Tibial nerve (tissue), 4 donors: Measurements from ENCODE around the gene VSNL1. TPM values are rescaled to one million over a fixed set of nuclear protein-coding genes. Genes with fewer than 3 reads are reported as not detected.

ENCODE experiments used
- DNase-seq, 2 donors: peaks; one replicate each; pipeline ENCODE4 v3.0.0-alpha.2; 2019; ENCODE audit warnings: low spot score in 2 of 2
- H3K27ac ChIP-seq, 4 donors: fragments of 200-600 bp; sonication (generic) in 3 of 4; one replicate each; pipeline ENCODE4 v1.5.1; 2017 to 2019; ENCODE audit warnings: mild to moderate bottlenecking in 1 of 4
- H3K27me3 ChIP-seq, 2 donors: fragments of 200-600 bp; sonication (generic) in 1 of 2; one replicate each; pipeline versions ENCODE4 v1.5.1 to v1.6.0; 2017 to 2019
- H3K36me3 ChIP-seq, 3 donors: fragments of 200-600 bp; sonication (generic); one replicate each; pipeline ENCODE4 v1.5.1; 2018 to 2019
- H3K4me1 ChIP-seq, 4 donors: fragments of 200-600 bp; sonication (generic) in 3 of 4; one replicate each; pipeline ENCODE4 v1.5.1; 2017 to 2019
- H3K4me3 ChIP-seq, 4 donors: fragments of 200-600 bp; sonication (generic) in 3 of 4; one replicate each; pipeline ENCODE4 v1.5.1; 2017 to 2019; ENCODE audit warnings: mild to moderate bottlenecking in 1 of 4, moderate library complexity in 1 of 4
- H3K9me3 ChIP-seq, 4 donors: fragments of 200-600 bp; sonication (generic) in 3 of 4; one replicate each; pipeline ENCODE4 v1.5.1; 2017 to 2019
- EP300 ChIP-seq, 2 donors: sonication (generic); formaldehyde crosslinking; IDR thresholded peaks; one replicate each; pipeline ENCODE4 v1.6.1; 2017; ENCODE audit warnings: antibody characterized with exemption in 2 of 2, mild to moderate bottlenecking in 1 of 2
- POLR2A ChIP-seq, 2 donors: fragments of 450-650 bp; IDR thresholded peaks; one replicate each; pipeline ENCODE4 v1.6.1; 2017; ENCODE audit warnings: antibody characterized with exemption in 2 of 2, mild to moderate bottlenecking in 2 of 2, moderate library complexity in 2 of 2
- WGBS, 2 donors: methylation state at CpG; one replicate each; pipeline ENCODE4 v1.1.5; 2018; 5-methylcytosine and 5-hydroxymethylcytosine counted together
- total RNA-seq, 4 donors: library from RNA; depleted of rRNA; stranded (reverse); fragments of >200 nt; gene quantifications; one replicate each; pipeline ENCODE4 v1.1.0, GENCODE V29; 2016
- TF ChIP-seq, protein P1 (sequence below), 5 experiments: fragments of 200-600 bp in 3 of 5; fragments of 450-650 bp in 2 of 5; sonication (generic) in 3 of 5; IDR thresholded peaks; one replicate each; pipeline ENCODE4 v1.5.1; 2016 to 2019; ENCODE audit warnings: antibody characterized with exemption in 5 of 5, mild to moderate bottlenecking in 3 of 5, moderate library complexity in 2 of 5

Gene VSNL1
- total RNA-seq, 4 donors from 2014 or later = 0.63 to 1.2 TPM; not detected in 2

- Histone ChIP-seq H3K36me3 (peaks cover 0 to 76% (median 0%) of the 10 kb centered on the region in 3 donors), H3K27ac (no peak overlapping the region), H3K9me3 (peaks cover 0 to 3% (median 0%) of the 10 kb centered on the region in 4 donors), H3K4me1 (no peaks in the 10 kb centered on the region), H3K4me3 (no peak overlapping the region), H3K27me3 (no peaks in the 10 kb centered on the region)
- no peak for DNase-seq
- no peak for TF ChIP-seq EP300 (IDR thresholded peaks at IDR 0.05)
- TF ChIP-seq POLR2A (IDR thresholded peaks at IDR 0.05) = no peak
- TF ChIP-seq, protein P1, sequence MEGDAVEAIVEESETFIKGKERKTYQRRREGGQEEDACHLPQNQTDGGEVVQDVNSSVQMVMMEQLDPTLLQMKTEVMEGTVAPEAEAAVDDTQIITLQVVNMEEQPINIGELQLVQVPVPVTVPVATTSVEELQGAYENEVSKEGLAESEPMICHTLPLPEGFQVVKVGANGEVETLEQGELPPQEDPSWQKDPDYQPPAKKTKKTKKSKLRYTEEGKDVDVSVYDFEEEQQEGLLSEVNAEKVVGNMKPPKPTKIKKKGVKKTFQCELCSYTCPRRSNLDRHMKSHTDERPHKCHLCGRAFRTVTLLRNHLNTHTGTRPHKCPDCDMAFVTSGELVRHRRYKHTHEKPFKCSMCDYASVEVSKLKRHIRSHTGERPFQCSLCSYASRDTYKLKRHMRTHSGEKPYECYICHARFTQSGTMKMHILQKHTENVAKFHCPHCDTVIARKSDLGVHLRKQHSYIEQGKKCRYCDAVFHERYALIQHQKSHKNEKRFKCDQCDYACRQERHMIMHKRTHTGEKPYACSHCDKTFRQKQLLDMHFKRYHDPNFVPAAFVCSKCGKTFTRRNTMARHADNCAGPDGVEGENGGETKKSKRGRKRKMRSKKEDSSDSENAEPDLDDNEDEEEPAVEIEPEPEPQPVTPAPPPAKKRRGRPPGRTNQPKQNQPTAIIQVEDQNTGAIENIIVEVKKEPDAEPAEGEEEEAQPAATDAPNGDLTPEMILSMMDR (IDR thresholded peaks at IDR 0.05) = no peak
- 93 to 95% methylated on average over 1 of the region's 1 CpG for WGBS, 2 donors
Measured at GRCh38 chr2:17688600-17688999, 148.1 kb downstream of the VSNL1 start.

DNA sequence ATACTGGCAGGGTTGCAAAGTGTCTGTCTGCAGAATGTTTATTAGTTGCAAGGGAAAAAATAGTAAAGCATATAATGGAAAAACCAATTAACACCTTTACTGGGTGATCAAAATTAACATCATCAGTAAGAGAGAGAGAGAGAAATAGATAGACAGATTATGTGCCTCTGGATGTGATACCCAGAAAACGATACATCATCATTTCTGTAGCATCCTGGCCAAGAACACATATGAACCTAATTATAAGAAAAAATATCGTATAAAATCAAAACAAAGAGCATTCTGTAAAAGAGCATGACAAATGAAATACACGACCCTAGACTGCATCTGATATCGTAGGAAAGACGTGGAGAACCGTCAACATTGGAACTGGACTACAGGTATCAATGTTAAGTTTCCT lies 148.5 kb downstream of the VSNL1 start:
- DNase-seq = no peak
- TF ChIP-seq EP300 (IDR thresholded peaks at IDR 0.05) (no peak), POLR2A (IDR thresholded peaks at IDR 0.05) (no peak)
- TF ChIP-seq, protein P1 (IDR thresholded peaks at IDR 0.05) = no peak
- H3K36me3 ChIP-seq = peaks cover 0 to 76% (median 0%) of the 10 kb centered on the region in 3 donors
- no peak overlapping the region for H3K4me3 ChIP-seq
- WGBS, 2 donors = 70 to 75% methylated on average over 6 of the region's 6 CpGs
- H3K4me1 ChIP-seq = no peaks in the 10 kb centered on the region
- H3K27ac ChIP-seq = no peak overlapping the region
- peaks cover 0 to 3% (median 0%) of the 10 kb centered on the region in 4 donors for H3K9me3 ChIP-seq
- no peaks in the 10 kb centered on the region for H3K27me3 ChIP-seq

DNA sequence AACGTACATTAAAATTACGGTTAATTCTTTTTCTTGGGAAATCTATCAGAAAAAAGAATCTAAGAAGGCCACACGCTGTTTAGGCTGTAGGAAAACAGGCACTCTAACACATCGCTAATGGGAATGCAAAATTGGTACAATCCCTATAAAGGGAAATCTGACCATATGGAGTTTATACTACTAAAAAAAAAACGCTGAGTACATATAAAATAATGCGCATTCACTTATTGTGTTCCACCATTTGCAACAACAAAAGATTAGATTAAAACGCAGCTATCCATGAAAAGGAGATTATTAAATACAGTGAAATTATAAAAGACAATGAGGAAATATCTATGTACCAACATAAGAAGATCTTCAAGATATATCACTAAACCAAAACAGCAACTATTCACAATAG lies 150.3 kb downstream of the VSNL1 start:
- no peak for DNase-seq
- Histone ChIP-seq H3K27me3 (no peaks in the 10 kb centered on the region), H3K9me3 (peaks cover 0 to 3% (median 0%) of the 10 kb centered on the region in 4 donors), H3K4me3 (no peak overlapping the region), H3K36me3 (peaks cover 0 to 92% (median 0%) of the 10 kb centered on the region in 3 donors), H3K4me1 (no peaks in the 10 kb centered on the region), H3K27ac (no peak overlapping the region)
- WGBS, 2 donors = 96 to 97% methylated on average over 7 of the region's 7 CpGs
- TF ChIP-seq, protein P1 (IDR thresholded peaks at IDR 0.05) = no peak
- TF ChIP-seq EP300 (IDR thresholded peaks at IDR 0.05) (no peak), POLR2A (IDR thresholded peaks at IDR 0.05) (no peak)

Other genes starting within 250 kb of the VSNL1 start
- not detected for gene RAD51AP2, start 22.3 kb upstream of the VSNL1 start, total RNA-seq
- gene SMC6, start 213.1 kb downstream of the VSNL1 start, total RNA-seq = 10 to 100 TPM; 14.1 to 30.8 (median 24.6) TPM
- 10 to 100 TPM in 1 of 4 donors, 1 to 10 TPM in 3; 1.5 to 17.5 (median 4.2) TPM for gene GEN1, start 213.4 kb downstream of the VSNL1 start, total RNA-seq